ENCODE results near the gene RASSF3. TPM values are rescaled to one million over a fixed set of nuclear protein-coding genes. Genes with fewer than 3 reads are reported as not detected.

Gene RASSF3
- total and polyA plus RNA-seq, 10 of the 15 experiments (the other 5 are each of a cell fraction or from before 2014, with no cell fraction given): 6.9 to 62.4 (median 30.3) TPM

- TF ChIP-seq ESRRA (IDR thresholded peaks at IDR 0.05; ENCODE audit: low read length): no peak
- H3K79me2 ChIP-seq (ENCODE audit: control insufficient read depth, insufficient read depth, low read length): no peaks in the 10 kb centered on the region
- intact Hi-C loops (cut with micrococcal nuclease; ENCODE audit: unreplicated experiment) (no loop called here), in situ Hi-C loops (cut with MboI) (no loop called here)
- no peak overlapping the region for H3K27ac ChIP-seq (ENCODE audit: control insufficient read depth, insufficient read depth)
- ATAC-seq: no peak
- no TSS peak for BruUV-seq (replicated peaks)
- RAD21 ChIA-PET (ENCODE audit: unreplicated experiment): no interaction called here
- no peaks in the 10 kb centered on the region for H3K36me3 ChIP-seq (ENCODE audit: control insufficient read depth in 2 of 2, insufficient read depth in 2 of 2, low read length in 1 of 2)
- no peak overlapping the region for H3K4me3 ChIP-seq
- H3K27me3 ChIP-seq (replicated peaks in 1 of 2; ENCODE audit: control insufficient read depth in 2 of 2, insufficient read depth in 2 of 2, low read length in 1 of 2): no peaks in the 10 kb centered on the region
- no peak for DNase-seq (ENCODE audit: low read depth, low spot score)
- no peaks in the 10 kb centered on the region for H4K20me1 ChIP-seq (ENCODE audit: control insufficient read depth, insufficient read depth)
- POLR2A ChIA-PET: no interaction called here
- FAIRE-seq: no peak
- CTCF ChIA-PET: interaction anchor here (1.1 kb wide), 1 partner anchor 10 kb away, joined by 4 read pairs; no protein-coding TSS in a partner anchor
- no peak overlapping the region for H3K4me2 ChIP-seq (ENCODE audit: control insufficient read depth, insufficient read depth)
- no peak overlapping the region for H3K9ac ChIP-seq (ENCODE audit: control insufficient read depth, insufficient read depth, low read length)
- SMC1A ChIA-PET (ENCODE audit: uncharacterized antibody, unreplicated experiment): no interaction called here
- WGBS (ENCODE audit: insufficient coverage, insufficient replicate concordance, low lambda C conversion rate, missing lambda C conversion rate): 36% methylated on average over 3 of the region's 3 CpGs
- no peaks in the 10 kb centered on the region for H3K9me3 ChIP-seq (replicated peaks; ENCODE audit: control insufficient read depth, insufficient read depth, low read length)
- no peak overlapping the region for H2AFZ ChIP-seq (ENCODE audit: control insufficient read depth, low read depth, low read length)
- H3K4me1 ChIP-seq (ENCODE audit: control insufficient read depth, insufficient read depth, low read length): no peaks in the 10 kb centered on the region
Measured at GRCh38 chr12:64582114-64582513, 28.2 kb upstream of the RASSF3 start.

GRCh38 chr12:64582862-64583261 is 27.4 kb upstream of the RASSF3 start:
- H3K27ac ChIP-seq (ENCODE audit: control insufficient read depth, insufficient read depth): no peak overlapping the region
- DNase-seq (ENCODE audit: low read depth, low spot score) (no peak), ATAC-seq (no peak), FAIRE-seq (no peak)
- no peaks in the 10 kb centered on the region for H4K20me1 ChIP-seq (ENCODE audit: control insufficient read depth, insufficient read depth)
- H3K27me3 ChIP-seq (replicated peaks in 1 of 2; ENCODE audit: control insufficient read depth in 2 of 2, insufficient read depth in 2 of 2, low read length in 1 of 2): no peaks in the 10 kb centered on the region
- H3K4me2 ChIP-seq (ENCODE audit: control insufficient read depth, insufficient read depth): no peak overlapping the region
- H3K9me3 ChIP-seq (replicated peaks; ENCODE audit: control insufficient read depth, insufficient read depth, low read length): no peaks in the 10 kb centered on the region
- WGBS (ENCODE audit: insufficient coverage, insufficient replicate concordance, low lambda C conversion rate, missing lambda C conversion rate): 15% methylated on average over 3 of the region's 3 CpGs
- no peak overlapping the region for H3K9ac ChIP-seq (ENCODE audit: control insufficient read depth, insufficient read depth, low read length)
- no peaks in the 10 kb centered on the region for H3K4me1 ChIP-seq (ENCODE audit: control insufficient read depth, insufficient read depth, low read length)
- ChIA-PET POLR2A (no interaction called here), SMC1A (ENCODE audit: uncharacterized antibody, unreplicated experiment) (interaction anchor here (0.6 to 1.7 kb wide), 2 partner anchors 26 to 115 kb away, joined by 3 to 5 read pairs; no protein-coding TSS in a partner anchor), RAD21 (ENCODE audit: unreplicated experiment) (no interaction called here), CTCF (interaction anchor here (1.1 kb wide), 1 partner anchor 9 kb away, joined by 4 read pairs; no protein-coding TSS in a partner anchor)
- intact Hi-C loops (cut with micrococcal nuclease; ENCODE audit: unreplicated experiment) (no loop called here), in situ Hi-C loops (cut with MboI) (no loop called here)
- H3K36me3 ChIP-seq (ENCODE audit: control insufficient read depth in 2 of 2, insufficient read depth in 2 of 2, low read length in 1 of 2): no peaks in the 10 kb centered on the region
- TF ChIP-seq MXI1 (IDR thresholded peaks at IDR 0.05; ENCODE audit: low read depth, low read length): no peak
- TF ChIP-seq RBBP5 (conservative IDR thresholded peaks at IDR 0.05): no peak
- TF ChIP-seq EZH2 (IDR thresholded peaks at IDR 0.05; ENCODE audit: borderline replicate concordance, control insufficient read depth, low read depth, low read length): no peak
- no peak for TF ChIP-seq POLR2AphosphoS5 (IDR thresholded peaks at IDR 0.05; ENCODE audit: low read length)
- no peak for TF ChIP-seq NR2F1 (conservative IDR thresholded peaks at IDR 0.05)
- TF ChIP-seq TCF12 (IDR thresholded peaks at IDR 0.05; ENCODE audit: low read depth, low read length): no peak
- no peak for TF ChIP-seq WRNIP1 (IDR thresholded peaks at IDR 0.05; ENCODE audit: borderline replicate concordance, low read depth, low read length)
- TF ChIP-seq SIX5 (IDR thresholded peaks at IDR 0.05; ENCODE audit: low read depth, low read length, severe bottlenecking): no peak
- TF ChIP-seq ZNF217 (IDR thresholded peaks at IDR 0.05): no peak
- TF ChIP-seq ZNF687 (IDR thresholded peaks at IDR 0.05): no peak
- TF ChIP-seq TCF7 (IDR thresholded peaks at IDR 0.05; ENCODE audit: borderline replicate concordance): no peak
- no peak for TF ChIP-seq FOXK2 (IDR thresholded peaks at IDR 0.05)
- no peak for TF ChIP-seq PML (IDR thresholded peaks at IDR 0.05; ENCODE audit: low read length)
- no peak for TF ChIP-seq ZNF207 (IDR thresholded peaks at IDR 0.05; ENCODE audit: borderline replicate concordance)
- H3K4me3 ChIP-seq: no peak overlapping the region
- H2AFZ ChIP-seq (ENCODE audit: control insufficient read depth, low read depth, low read length): no peak overlapping the region; the same call in 1 of the 2 replicates
- BruUV-seq (replicated peaks): no TSS peak
- H3K79me2 ChIP-seq (ENCODE audit: control insufficient read depth, insufficient read depth, low read length): no peaks in the 10 kb centered on the region
